BE2C (cell line): Measurements from ENCODE around the gene IRGQ.

ENCODE experiments used
- DNase-seq: peaks from one replicate; pipeline ENCODE4 v3.0.0-alpha.2; 2020
- H3K27me3 ChIP-seq: fragments of 250-450 bp; sonication (Bioruptor Pico); 2 replicates; pipeline ENCODE4 v1.5.1; 2020; ENCODE audit warnings: mild to moderate bottlenecking
- H3K36me3 ChIP-seq: fragments of 250-450 bp; sonication (Bioruptor Pico); 2 replicates; pipeline ENCODE4 v1.5.1; 2020; ENCODE audit warnings: mild to moderate bottlenecking
- H3K4me1 ChIP-seq: fragments of 250-450 bp; sonication (Bioruptor Pico); 2 replicates; pipeline ENCODE4 v1.5.1; 2020
- H3K4me3 ChIP-seq: 2 replicates; pipeline ENCODE4 v1.5.1; 2011; ENCODE audit warnings: low read depth, low read length
- H3K9me3 ChIP-seq: fragments of 250-450 bp; sonication (Bioruptor Pico); 2 replicates; pipeline ENCODE4 v1.5.1; 2020
- TF ChIP-seq, protein P1 (sequence below): IDR thresholded peaks from 2 replicates; pipeline ENCODE4 v1.5.1; 2012; ENCODE audit warnings: mild to moderate bottlenecking, low read depth, low read length

Gene IRGQ

DNA sequence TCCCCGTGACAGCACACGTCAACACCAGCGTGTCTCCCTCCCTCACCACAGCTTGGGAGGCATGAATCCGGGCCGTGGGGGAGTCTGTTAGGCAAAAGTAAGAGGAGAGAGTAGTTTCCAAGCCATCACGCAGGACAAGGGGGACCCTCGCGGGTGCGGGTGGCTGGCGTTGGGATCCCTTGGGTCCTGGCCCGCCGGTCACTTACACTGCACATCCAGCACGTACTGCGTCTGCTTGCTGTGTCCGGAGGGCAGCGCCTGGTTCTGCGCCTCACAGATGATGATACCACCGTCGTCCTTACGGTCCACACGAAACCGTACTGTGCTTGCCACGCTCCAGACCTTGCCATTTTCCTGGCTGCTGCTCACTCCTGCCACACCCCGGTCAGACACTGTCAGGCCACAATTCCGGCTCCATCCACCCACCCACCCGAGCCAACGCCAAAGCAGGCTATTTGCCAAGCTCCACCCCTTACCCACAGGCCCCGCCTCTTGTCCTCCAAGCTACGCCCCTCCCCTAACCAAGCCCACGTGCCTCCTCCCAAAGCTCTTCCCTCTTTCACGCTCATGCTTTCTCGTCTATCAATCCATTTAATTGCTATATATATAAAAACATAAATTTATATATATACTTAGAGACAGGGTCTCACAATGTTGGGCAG, 30.1 kb upstream of the IRGQ start:
- no peaks in the 10 kb centered on the region for H3K4me1 ChIP-seq
- H3K4me3 ChIP-seq, result no peak overlapping the region
- H3K36me3 ChIP-seq, result no peaks in the 10 kb centered on the region
- peak; percentile 77 for DNase-seq
- TF ChIP-seq, protein P1, sequence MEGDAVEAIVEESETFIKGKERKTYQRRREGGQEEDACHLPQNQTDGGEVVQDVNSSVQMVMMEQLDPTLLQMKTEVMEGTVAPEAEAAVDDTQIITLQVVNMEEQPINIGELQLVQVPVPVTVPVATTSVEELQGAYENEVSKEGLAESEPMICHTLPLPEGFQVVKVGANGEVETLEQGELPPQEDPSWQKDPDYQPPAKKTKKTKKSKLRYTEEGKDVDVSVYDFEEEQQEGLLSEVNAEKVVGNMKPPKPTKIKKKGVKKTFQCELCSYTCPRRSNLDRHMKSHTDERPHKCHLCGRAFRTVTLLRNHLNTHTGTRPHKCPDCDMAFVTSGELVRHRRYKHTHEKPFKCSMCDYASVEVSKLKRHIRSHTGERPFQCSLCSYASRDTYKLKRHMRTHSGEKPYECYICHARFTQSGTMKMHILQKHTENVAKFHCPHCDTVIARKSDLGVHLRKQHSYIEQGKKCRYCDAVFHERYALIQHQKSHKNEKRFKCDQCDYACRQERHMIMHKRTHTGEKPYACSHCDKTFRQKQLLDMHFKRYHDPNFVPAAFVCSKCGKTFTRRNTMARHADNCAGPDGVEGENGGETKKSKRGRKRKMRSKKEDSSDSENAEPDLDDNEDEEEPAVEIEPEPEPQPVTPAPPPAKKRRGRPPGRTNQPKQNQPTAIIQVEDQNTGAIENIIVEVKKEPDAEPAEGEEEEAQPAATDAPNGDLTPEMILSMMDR, result peak; percentile 47
- H3K27me3 ChIP-seq, result no peaks in the 10 kb centered on the region
- H3K9me3 ChIP-seq, result no peaks in the 10 kb centered on the region; the same call in 1 of the 2 replicates

DNA sequence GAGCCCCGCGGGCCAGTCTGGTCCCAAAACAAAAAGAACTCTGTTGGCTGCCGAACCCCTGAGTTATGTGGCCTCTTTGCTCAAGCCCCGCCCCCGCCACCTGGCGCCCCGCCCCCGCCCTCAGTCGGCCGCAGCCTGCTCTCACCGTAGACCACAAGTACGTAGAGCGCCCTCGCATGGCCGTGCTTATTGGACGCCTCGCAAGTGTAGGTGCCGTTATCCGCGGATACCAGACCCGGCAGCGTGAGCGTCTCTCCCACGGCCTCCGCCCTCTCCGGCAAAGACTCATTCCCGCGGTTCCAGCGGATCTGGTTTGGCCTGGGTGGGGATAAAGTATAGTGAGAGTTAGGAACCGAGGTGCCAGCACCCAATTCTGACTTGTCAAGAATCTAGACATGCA, 29.0 kb upstream of the IRGQ start:
- Histone ChIP-seq H3K36me3 (no peaks in the 10 kb centered on the region), H3K9me3 (no peaks in the 10 kb centered on the region; the same call in 1 of the 2 replicates), H3K4me3 (no peak overlapping the region), H3K4me1 (no peaks in the 10 kb centered on the region), H3K27me3 (no peaks in the 10 kb centered on the region)
- no peak for DNase-seq
- TF ChIP-seq, protein P1, result no peak

DNA sequence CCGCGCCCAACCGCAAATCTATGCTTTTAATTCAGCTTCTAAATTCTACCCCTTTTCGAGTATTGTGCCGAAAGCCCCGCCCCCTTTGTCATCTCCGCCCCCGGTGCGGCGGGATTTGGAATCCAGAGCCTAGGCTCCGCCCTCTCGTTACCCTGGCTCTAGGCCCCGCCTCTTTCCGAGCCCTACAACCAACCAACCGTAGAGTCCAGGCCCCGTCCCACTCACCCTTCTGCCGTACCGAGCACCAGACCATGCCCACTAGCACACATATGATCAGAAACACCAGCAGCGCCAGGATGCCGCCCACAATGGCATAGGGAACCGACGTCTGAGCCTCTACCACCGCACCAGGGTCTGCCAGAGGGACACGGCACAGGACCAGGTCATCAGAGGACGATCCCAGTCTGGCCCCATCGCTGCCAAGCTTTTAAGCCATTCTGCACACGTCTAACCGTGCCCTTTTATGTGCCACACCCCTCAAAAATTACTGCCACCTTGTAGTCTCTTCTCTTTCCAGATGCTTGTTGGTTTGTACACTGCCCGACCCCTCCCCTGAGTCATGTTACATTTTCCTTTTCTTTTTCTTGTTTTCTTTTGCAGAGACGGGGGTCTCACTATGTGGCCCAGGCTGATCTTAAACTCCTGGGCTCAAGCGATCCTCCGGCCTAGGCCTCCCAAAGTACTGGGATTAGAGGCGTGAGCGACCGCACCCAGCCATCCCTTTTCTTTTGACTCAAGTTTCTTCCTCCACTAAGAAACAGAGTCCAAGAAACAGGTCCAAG, 28.1 kb upstream of the IRGQ start:
- Histone ChIP-seq H3K4me1 (no peaks in the 10 kb centered on the region), H3K27me3 (no peaks in the 10 kb centered on the region), H3K36me3 (no peaks in the 10 kb centered on the region), H3K9me3 (no peaks in the 10 kb centered on the region; the same call in 1 of the 2 replicates), H3K4me3 (no peak overlapping the region)
- peak; percentile 35 for DNase-seq
- TF ChIP-seq, protein P1, result no peak

DNA sequence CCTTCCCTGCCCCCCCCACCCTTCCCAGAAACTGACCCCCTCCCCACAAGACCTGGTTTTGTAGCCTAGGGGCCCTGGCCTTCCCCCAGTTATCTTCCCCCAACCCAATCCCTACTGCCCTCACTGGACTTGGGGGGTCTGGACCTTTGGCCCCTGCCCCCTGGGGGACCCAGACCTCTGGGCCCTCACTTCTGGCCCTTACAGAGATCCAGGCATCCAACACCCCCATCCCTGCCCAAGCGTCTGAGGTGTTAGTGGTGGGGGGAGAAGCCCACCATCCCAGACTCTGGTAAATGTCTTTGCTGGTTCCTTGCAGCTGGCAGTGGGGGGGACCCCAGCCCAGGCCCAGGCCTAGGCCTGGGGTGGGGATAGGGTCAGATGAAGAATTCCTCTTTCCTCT, 27.0 kb upstream of the IRGQ start:
- TF ChIP-seq, protein P1, result no peak
- no peak for DNase-seq
- no peak overlapping the region for H3K4me3 ChIP-seq
- no peaks in the 10 kb centered on the region for H3K4me1 ChIP-seq
- H3K27me3 ChIP-seq, result no peaks in the 10 kb centered on the region
- H3K36me3 ChIP-seq, result no peaks in the 10 kb centered on the region
- H3K9me3 ChIP-seq, result no peaks in the 10 kb centered on the region; the same call in 1 of the 2 replicates

DNA sequence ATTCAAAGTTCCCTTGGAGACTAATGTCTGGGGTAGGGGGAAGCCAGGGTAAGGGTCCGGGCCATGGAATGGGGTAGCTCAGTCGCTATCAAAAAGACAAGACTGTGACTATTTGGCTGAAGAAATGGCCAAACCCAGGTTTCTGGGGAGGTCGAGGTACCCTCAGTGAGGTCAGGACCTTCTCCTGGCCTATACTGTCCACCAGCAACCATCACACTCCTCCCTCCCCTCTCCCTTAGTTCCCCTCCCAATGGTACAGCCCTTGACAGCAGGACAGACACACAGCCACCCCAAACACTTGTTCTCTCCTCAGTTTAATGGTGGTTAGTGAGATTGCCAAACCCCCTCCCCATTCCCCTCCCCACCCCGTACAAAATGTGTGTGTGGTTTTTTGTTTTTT, 26.1 kb upstream of the IRGQ start:
- Histone ChIP-seq H3K9me3 (no peaks in the 10 kb centered on the region), H3K27me3 (no peaks in the 10 kb centered on the region), H3K4me1 (no peaks in the 10 kb centered on the region), H3K36me3 (no peaks in the 10 kb centered on the region), H3K4me3 (no peak overlapping the region)
- TF ChIP-seq, protein P1, result no peak
- no peak for DNase-seq
